WI38 (cell line): ENCODE measurements around the gene PHLDB3.
"Not testable (repeated sequence)": the region's sequence is repeated elsewhere in the genome, so short reads cannot be mapped to it uniquely, and the experiment has no call there.

Source experiments
- H3K4me3 ChIP-seq: 2 replicates; pipeline ENCODE4 v1.5.1; 2011; ENCODE audit warnings: low read depth, mild to moderate bottlenecking, control low read depth, low read length
- TF ChIP-seq, protein P1 (sequence below): IDR thresholded peaks from 2 replicates; pipeline ENCODE4 v1.5.1; 2012; ENCODE audit warnings: low read depth, mild to moderate bottlenecking, control low read depth, low read length

PHLDB3 gene

DNA sequence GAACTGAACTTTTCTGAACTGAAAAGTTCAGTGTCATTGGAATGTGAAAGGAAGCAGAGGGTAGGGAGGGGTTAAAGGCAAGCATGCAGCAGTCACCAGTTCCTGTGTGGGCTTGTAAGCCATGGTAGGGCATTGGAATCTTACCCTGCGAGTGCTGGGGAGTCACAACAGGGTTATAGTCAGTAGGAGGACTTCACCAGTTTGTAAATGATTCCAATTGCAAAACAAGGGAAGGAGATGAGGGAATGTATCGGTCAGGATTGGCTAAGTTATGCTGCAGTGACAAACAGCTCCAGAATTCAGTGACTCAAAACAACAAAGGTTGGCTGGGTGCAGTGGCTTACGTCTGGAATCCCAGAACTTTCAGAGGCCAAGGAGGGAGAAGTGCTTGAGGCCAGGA, 52.0 kb downstream of the PHLDB3 start:
- H3K4me3 ChIP-seq = no peak overlapping the region
- TF ChIP-seq, protein P1, sequence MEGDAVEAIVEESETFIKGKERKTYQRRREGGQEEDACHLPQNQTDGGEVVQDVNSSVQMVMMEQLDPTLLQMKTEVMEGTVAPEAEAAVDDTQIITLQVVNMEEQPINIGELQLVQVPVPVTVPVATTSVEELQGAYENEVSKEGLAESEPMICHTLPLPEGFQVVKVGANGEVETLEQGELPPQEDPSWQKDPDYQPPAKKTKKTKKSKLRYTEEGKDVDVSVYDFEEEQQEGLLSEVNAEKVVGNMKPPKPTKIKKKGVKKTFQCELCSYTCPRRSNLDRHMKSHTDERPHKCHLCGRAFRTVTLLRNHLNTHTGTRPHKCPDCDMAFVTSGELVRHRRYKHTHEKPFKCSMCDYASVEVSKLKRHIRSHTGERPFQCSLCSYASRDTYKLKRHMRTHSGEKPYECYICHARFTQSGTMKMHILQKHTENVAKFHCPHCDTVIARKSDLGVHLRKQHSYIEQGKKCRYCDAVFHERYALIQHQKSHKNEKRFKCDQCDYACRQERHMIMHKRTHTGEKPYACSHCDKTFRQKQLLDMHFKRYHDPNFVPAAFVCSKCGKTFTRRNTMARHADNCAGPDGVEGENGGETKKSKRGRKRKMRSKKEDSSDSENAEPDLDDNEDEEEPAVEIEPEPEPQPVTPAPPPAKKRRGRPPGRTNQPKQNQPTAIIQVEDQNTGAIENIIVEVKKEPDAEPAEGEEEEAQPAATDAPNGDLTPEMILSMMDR = no peak

DNA sequence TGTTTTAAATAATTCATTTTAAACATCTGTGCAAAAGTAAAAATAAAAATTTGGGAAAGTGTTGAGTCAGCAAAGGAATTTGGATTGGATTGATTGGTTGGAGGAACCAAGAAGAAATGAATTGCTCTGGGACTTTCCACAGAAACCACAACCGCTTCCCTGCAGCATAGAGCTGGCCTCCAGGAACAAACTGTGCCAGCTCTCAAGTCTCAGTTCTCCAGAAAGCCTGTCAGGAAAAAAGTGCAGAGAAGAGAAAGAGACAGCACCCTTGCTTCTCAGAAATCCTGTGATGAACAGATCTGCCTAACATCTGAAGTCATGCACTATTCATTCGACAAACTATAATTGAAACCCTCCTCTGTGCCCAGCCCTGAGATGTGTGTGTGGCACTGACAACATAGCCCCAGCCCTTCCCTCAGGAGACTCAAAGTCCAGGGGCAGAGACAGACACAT, 54.0 kb downstream of the PHLDB3 start:
- H3K4me3 ChIP-seq = no peak overlapping the region
- TF ChIP-seq, protein P1 = no peak

DNA sequence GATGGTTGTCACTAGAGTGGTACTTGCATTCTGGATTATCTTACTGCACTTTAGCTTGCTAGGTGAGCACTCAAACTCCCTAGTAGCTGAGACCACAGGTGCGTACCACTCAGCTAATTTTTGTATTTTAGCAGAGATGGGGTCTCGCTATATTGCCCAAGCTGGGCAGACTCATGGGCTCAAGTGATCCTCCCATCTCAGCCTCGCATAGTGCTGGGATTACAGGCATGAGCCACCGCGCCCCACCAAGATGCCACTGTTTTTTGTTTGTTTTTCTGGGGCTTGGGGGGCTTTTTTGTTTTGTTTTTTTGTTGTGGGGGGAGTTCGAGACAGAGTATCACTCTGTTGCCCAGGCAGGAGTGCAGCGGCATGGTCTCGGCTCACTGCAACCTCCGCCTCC, 56.9 kb downstream of the PHLDB3 start:
- TF ChIP-seq, protein P1 = no peak
- H3K4me3 ChIP-seq = no peak overlapping the region

DNA sequence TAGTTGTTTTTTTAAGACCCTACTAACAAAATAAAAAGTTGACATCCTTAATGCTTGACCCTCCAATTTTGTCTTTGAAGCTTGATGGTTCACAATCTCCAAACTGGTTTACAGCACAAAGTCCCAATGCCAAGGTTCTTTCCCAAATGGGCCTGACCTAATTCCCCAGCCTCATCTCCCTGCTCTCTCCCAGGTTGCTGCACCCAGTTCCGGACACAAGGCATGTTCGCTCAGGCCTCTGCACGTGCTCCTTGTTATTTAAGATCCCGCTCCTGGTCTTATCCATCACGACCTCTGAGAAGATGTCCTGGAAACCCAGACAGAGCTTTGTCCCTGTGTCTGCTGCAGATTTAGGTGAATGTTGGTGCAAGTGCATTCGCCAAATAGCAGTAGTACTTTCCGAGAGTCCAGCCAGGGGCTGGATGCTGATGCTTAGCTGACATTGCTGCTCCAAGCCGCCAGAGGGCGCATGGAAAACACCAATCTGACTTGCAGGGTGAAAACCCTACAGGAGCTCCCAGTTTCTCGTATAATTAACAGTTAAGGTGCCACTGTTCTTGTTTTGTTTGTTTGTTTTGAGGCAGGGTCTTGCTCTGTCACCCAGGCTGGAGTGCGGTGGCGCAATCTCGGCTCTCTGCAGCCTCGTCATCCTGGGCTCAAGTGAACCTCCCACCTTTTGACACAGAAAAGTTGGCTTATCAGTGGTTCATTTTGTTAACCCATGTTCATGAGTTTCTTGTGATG, 57.6 kb downstream of the PHLDB3 start:
- H3K4me3 ChIP-seq = no peak overlapping the region
- TF ChIP-seq, protein P1 = peak; percentile 82

DNA sequence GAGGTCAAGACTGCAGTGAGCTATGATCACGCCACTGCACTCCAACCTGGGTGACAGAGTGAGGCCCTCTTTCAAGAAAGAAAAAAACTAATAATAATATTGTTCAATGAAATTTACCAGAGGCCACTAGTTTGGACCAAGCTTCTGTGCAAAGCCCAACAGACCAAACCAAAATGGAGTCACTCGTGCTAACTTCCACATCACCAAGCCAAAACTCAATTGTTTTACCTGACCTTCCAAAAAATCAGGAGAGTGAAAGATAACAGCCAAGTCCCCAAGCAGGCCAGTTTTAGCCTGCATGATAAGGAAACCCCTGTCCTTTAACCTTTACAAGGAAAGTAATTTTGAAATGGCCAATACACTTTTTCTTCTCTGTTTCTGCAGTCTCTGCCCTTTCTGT, 59.1 kb downstream of the PHLDB3 start:
- TF ChIP-seq, protein P1 = no peak
- no peak overlapping the region for H3K4me3 ChIP-seq

DNA sequence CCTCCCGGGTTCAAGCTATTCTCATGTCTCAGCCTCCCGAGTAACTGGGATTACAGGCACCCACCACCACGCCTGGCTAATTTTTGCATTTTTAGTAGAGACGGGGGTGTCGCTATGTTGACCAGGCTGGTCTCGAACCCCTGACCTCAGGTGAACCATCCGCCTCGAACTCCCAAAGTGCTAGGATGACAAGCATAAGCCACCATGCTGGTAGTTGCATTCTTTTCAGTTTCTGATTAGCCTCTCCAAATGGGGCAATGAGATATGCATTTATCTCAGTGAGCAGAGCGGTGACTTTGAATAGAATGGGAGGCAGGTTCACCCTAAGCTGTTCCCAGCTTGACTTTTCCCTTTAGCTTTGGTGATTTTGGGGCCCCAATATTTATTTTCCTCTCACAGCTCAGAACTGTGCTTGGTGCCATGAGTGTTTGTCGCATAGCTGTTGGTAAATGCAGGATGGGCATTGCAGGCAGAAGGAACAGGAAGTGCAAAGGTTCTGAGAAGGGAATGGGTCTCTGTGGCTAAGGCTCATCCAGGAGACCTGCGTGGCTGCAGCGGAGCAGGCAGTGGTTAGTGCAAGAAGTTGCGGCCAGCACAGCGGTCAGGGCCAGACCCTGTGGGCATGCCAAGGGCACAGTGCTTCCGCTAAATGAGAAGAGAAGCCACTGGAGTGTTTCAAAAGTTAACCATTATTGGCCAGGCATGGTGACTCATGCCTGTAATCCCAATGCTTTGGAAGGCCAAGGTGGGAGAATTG, 59.8 kb downstream of the PHLDB3 start:
- TF ChIP-seq, protein P1 = no peak
- no peak overlapping the region for H3K4me3 ChIP-seq

DNA sequence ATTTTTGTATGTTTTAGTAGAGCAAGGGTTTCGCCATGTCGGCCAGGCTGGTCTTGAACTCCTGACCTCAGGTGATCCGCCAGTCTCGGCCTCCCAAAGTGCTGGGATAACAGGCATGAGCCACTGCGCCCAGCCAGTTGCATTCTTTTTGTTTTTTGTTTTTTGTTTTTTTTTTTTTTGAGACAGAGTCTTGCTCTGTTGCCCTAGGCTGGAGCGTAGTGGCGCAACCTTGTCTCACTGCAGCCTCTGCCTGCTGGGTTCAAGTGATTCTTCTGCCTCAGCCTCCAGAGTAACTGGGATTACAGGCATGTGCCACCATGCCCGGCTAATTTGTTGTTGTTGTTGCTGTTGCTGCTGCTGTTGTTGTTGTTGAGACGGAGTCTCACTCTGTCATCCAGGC, 60.5 kb downstream of the PHLDB3 start:
- not testable (repeated sequence) for H3K4me3 ChIP-seq

DNA sequence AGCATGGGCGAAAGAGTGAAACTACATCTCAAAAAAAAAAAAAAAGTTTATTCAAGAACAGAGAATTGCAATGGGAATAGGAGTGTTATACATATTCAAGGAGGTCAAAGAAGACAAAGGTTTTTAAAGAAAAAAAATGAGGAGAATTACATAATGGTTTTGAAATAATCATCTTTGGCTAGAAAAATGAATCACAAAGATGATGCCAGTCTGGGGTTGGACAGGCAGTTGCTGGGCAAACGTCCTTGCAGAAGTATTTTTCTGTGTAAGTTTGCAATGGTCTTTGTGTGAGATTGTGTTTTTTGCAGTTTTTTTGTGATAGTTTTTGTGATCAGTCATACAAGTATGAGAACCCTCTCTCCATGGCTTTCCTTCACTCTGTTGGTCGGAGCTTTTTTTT, 62.8 kb downstream of the PHLDB3 start:
- H3K4me3 ChIP-seq = no peak overlapping the region
- TF ChIP-seq, protein P1 = no peak
